GM12878 (cell line): ENCODE results near the gene ME3. TPM values are rescaled to one million over a fixed set of nuclear protein-coding genes. Genes with fewer than 3 reads are reported as not detected.

ENCODE experiments used
- ATAC-seq: fragments of 200-7000 bp; cut with Tn5 transposase; 3 replicates; pipeline ENCODE4 v1.9.1; 2020; ENCODE audit warnings: mild to moderate bottlenecking, moderate library complexity
- BruUV-seq: library from RNA; stranded (reverse); fragments of 400-500 nt; replicated peaks from 2 replicates; lab custom pipeline; 2021; lab: Mats Ljungman, UMichigan
- CTCF ChIA-PET: fragments of 300-600 bp; sonication (Branson Sonifier 250); formaldehyde crosslinking; extraction: SDS; loops from one replicate; lab custom pipeline; 2021; ENCODE audit warnings: inconsistent platforms; lab: Yijun Ruan, JAX
- POLR2A ChIA-PET: fragments of 350-600 bp; formaldehyde crosslinking; extraction: SDS; loops from one replicate; lab custom pipeline; 2021; ENCODE audit warnings: inconsistent platforms; lab: Charles Lee
- RAD21 ChIA-PET: fragments of 300-600 bp; sonication (Branson Sonifier 250); formaldehyde crosslinking; loops from one replicate; lab custom pipeline; 2023; ENCODE audit warnings: antibody characterized with exemption; ENCODE audit not compliant: unreplicated experiment; lab: Charles Lee
- SMC1A ChIA-PET: fragments of 300-600 bp; sonication (Branson Sonifier 250); formaldehyde crosslinking; loops from one replicate; lab custom pipeline; 2023; ENCODE audit not compliant: unreplicated experiment, uncharacterized antibody; lab: Charles Lee
- DNase-seq: peaks from one replicate; pipeline ENCODE4 v3.0.0-alpha.2; 2011; ENCODE audit warnings: low read depth, low spot score
- FAIRE-seq: peaks from 3 replicates; lab custom pipeline; 2011; peaks lifted over from hg19 to GRCh38; lab: Jason Lieb, UNC
- H2AFZ ChIP-seq: 2 replicates; pipeline ENCODE4 v1.6.0; 2011; ENCODE audit warnings: low read depth, low read length, control low read depth; ENCODE audit not compliant: control insufficient read depth
- H3K27ac ChIP-seq: 2 replicates; pipeline ENCODE4 v1.5.1; 2011; ENCODE audit warnings: control low read depth; ENCODE audit not compliant: control insufficient read depth, insufficient read depth
- H3K27me3 ChIP-seq, 2 experiments: replicated peaks in 1 of 2; 2 replicates each; pipeline versions ENCODE4 v1.6.0 to v1.6.1; 2011; ENCODE audit warnings: low read length in 1 of 2; ENCODE audit not compliant: control insufficient read depth in 2 of 2, insufficient read depth in 2 of 2
- H3K36me3 ChIP-seq, 2 experiments: 2 replicates each; pipeline ENCODE4 v1.5.1; 2011; ENCODE audit warnings: low read length in 1 of 2; ENCODE audit not compliant: control insufficient read depth in 2 of 2, insufficient read depth in 2 of 2
- H3K4me1 ChIP-seq: 2 replicates; pipeline ENCODE4 v1.6.1; 2011; ENCODE audit warnings: mild to moderate bottlenecking, low read length, moderate library complexity, mixed read lengths; ENCODE audit not compliant: control insufficient read depth, insufficient read depth
- H3K4me2 ChIP-seq: 2 replicates; pipeline ENCODE4 v1.6.0; 2011; ENCODE audit warnings: control low read depth; ENCODE audit not compliant: control insufficient read depth, insufficient read depth
- H3K4me3 ChIP-seq: fragments of 200-600 bp; sonication (generic); 2 replicates; pipeline ENCODE4 v1.5.1; 2016
- H3K79me2 ChIP-seq: 2 replicates; pipeline ENCODE4 v1.6.0; 2011; ENCODE audit warnings: low read length; ENCODE audit not compliant: control insufficient read depth, insufficient read depth
- H3K9ac ChIP-seq: 2 replicates; pipeline ENCODE4 v1.8.0; 2011; ENCODE audit warnings: low read length, control low read depth, mixed read lengths; ENCODE audit not compliant: control insufficient read depth, insufficient read depth
- H3K9me3 ChIP-seq: replicated peaks from 3 replicates; pipeline ENCODE4 v1.5.1; 2011; ENCODE audit warnings: mild to moderate bottlenecking, low read length; ENCODE audit not compliant: control insufficient read depth, insufficient read depth
- H4K20me1 ChIP-seq: 2 replicates; pipeline ENCODE4 v1.6.0; 2011; ENCODE audit not compliant: control insufficient read depth, insufficient read depth
- BMI1 ChIP-seq: fragments of 450-650 bp; IDR thresholded peaks from 2 replicates; pipeline ENCODE4 v1.6.1; 2016; ENCODE audit warnings: mild to moderate bottlenecking, moderate library complexity, borderline replicate concordance
- BRCA1 ChIP-seq: IDR thresholded peaks from 2 replicates; pipeline ENCODE4 v1.6.1; 2011; ENCODE audit warnings: low read depth, low read length, improper control_type of control experiment
- RAD21 ChIP-seq: IDR thresholded peaks from 2 replicates; pipeline ENCODE4 v1.6.1; 2011; ENCODE audit warnings: mild to moderate bottlenecking, low read depth, low read length, moderate library complexity; ENCODE audit not compliant: insufficient read depth
- RBBP5 ChIP-seq: fragments of 200-600 bp; sonication (generic); conservative IDR thresholded peaks from 2 replicates; pipeline ENCODE4 v1.6.1; 2016
- SIN3A ChIP-seq: IDR thresholded peaks from 2 replicates; pipeline ENCODE4 v1.6.1; 2012; ENCODE audit warnings: low read depth, low read length, improper control_type of control experiment
- ZNF207 ChIP-seq: fragments of 450-650 bp; IDR thresholded peaks from 2 replicates; pipeline ENCODE4 v1.6.1; 2014; ENCODE audit warnings: antibody characterized with exemption, mild to moderate bottlenecking, borderline replicate concordance
- ZNF274 ChIP-seq: IDR thresholded peaks from one replicate; pipeline ENCODE4 v1.8.0; 2011; ENCODE audit not compliant: insufficient read length, insufficient read depth
- WGBS: methylation state at CpG from one replicate; pipeline ENCODE4 v1.1.6; 2016; ENCODE audit warnings: low lambda C conversion rate; ENCODE audit not compliant: insufficient replicate concordance, insufficient coverage; ENCODE audit errors: missing lambda C conversion rate; 5-methylcytosine and 5-hydroxymethylcytosine counted together
- in situ Hi-C: fragments of 300-500 bp; cut with MboI; formaldehyde crosslinking; loops from 9 replicates; pipeline ENCODE4 v1.14.3; 2018; ENCODE audit warnings: mixed read lengths
- intact Hi-C: fragments of 100-400 bp; cut with micrococcal nuclease; formaldehyde crosslinking; loops from one replicate; pipeline ENCODE4 v1.14.2; 2022; ENCODE audit not compliant: unreplicated experiment
- polyA plus RNA-seq, 11 experiments: library from polyadenylated mRNA; depleted of rRNA in 4 of 11; unstranded in 6 of 11; stranded (reverse) in 5 of 11; fragments of >200 nt; fragmentation: Nextera tagmentation in 4 of 11; fragmentation: Illumina TruSeq in 1 of 11; extraction: Ambion mirVana in 4 of 11; extraction: Trizol in 1 of 11; gene quantifications; 1 replicate in 1 of 11; 2 replicates in 10 of 11; pipeline versions ENCODE4 v1.2.1 to v1.2.3, GENCODE V29; 2011 to 2016; ENCODE audit warnings: inconsistent platforms in 2 of 11, missing spikeins in 2 of 11, low read depth in 1 of 11
- total RNA-seq, 4 experiments: library from RNA; depleted of rRNA in 3 of 4; stranded (reverse); fragments of >200 nt in 3 of 4; fragmentation: Illumina TruSeq in 1 of 4; extraction: Trizol in 1 of 4; gene quantifications; 2 replicates each; pipeline versions ENCODE4 v1.2.1 to v1.2.3, GENCODE V29; 2013 to 2021
- TF ChIP-seq, protein P1 (sequence below): fragments of 450-650 bp; formaldehyde crosslinking; IDR thresholded peaks from 2 replicates; pipeline ENCODE4 v1.4.0; 2022; ENCODE audit warnings: mild to moderate bottlenecking, moderate library complexity
- TF ChIP-seq, protein P2 (sequence below): IDR thresholded peaks from 2 replicates; pipeline ENCODE4 v1.6.1; 2012; ENCODE audit warnings: low read depth, low read length, improper control_type of control experiment
- TF ChIP-seq, protein P3 (sequence below): fragments of 450-650 bp; IDR thresholded peaks from 2 replicates; pipeline ENCODE4 v1.6.1; 2017; ENCODE audit warnings: low read depth, mild to moderate bottlenecking, moderate library complexity
- TF ChIP-seq, protein P4 (sequence below): IDR thresholded peaks from 2 replicates; pipeline ENCODE4 v1.6.1; 2012; ENCODE audit warnings: low read depth, low read length, improper control_type of control experiment

ME3 gene
- total and polyA plus RNA-seq, 10 of the 15 experiments (the other 5 are each of a cell fraction or from before 2014, with no cell fraction given): 0.06 to 0.40 (median 0.19) TPM; not detected in 2

DNA sequence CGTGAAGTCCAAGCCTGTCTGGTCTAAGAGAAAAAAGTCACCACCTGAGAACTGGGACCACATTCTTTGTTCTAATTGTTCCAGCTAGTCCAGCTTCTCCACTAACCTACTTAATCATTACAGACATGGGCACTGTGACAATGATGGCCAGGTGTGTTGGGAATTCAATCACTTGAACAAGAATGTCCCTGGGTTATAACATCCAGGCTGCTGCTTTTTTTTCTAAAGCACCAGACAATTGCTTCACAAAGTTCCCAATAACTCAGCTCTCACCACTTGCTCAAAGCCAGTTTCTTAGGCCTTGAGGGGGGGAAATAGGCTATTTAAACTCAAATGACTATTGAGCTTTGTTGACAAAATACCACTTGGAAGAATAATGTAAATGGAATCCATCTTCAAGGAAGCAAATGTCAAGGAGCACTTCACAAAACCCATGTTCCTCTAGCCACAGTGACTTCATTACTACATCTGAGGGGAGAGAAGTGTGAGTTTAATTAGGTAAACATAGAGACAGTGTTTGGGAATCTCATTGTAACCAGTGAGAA is 80.3 kb downstream of the ME3 start (continued):
- TF ChIP-seq, protein P1, sequence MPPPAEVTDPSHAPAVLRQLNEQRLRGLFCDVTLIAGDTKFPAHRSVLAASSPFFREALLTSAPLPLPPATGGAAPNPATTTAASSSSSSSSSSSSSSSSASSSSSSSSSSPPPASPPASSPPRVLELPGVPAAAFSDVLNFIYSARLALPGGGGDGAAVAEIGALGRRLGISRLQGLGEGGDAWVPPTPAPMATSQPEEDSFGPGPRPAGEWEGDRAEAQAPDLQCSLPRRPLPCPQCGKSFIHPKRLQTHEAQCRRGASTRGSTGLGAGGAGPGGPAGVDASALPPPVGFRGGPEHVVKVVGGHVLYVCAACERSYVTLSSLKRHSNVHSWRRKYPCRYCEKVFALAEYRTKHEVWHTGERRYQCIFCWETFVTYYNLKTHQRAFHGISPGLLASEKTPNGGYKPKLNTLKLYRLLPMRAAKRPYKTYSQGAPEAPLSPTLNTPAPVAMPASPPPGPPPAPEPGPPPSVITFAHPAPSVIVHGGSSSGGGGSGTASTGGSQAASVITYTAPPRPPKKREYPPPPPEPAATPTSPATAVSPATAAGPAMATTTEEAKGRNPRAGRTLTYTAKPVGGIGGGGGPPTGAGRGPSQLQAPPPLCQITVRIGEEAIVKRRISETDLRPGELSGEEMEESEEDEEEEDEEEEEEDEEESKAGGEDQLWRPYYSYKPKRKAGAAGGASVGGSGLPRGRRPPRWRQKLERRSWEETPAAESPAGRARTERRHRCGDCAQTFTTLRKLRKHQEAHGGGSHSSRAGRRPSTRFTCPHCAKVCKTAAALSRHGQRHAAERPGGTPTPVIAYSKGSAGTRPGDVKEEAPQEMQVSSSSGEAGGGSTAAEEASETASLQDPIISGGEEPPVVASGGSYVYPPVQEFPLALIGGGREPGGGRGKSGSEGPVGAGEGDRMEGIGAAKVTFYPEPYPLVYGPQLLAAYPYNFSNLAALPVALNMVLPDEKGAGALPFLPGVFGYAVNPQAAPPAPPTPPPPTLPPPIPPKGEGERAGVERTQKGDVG (CRISPR knock-in tag): no peak
- TF ChIP-seq ZNF274: no peak

GRCh38 chr11:86591631-86592030 is 80.8 kb downstream of the ME3 start:
- ATAC-seq (no peak), FAIRE-seq (no peak), DNase-seq (no peak)
- CTCF ChIA-PET: interaction anchor here (1.3 to 1.9 kb wide), 4 partner anchors 17 to 135 kb away, joined by 3 to 12 read pairs (median 6); no protein-coding TSS in a partner anchor
- no peaks in the 10 kb centered on the region for H3K36me3 ChIP-seq
- BruUV-seq: no TSS peak
- H3K79me2 ChIP-seq: no peaks in the 10 kb centered on the region
- H3K27ac ChIP-seq: no peak overlapping the region
- H3K9ac ChIP-seq: no peak overlapping the region
- H3K4me3 ChIP-seq: no peak overlapping the region
- H3K4me1 ChIP-seq: peaks cover 12% of the 10 kb centered on the region
- H3K9me3 ChIP-seq: no peaks in the 10 kb centered on the region; the same call in 2 of the 3 replicates
- POLR2A ChIA-PET: no interaction called here
- H4K20me1 ChIP-seq: no peaks in the 10 kb centered on the region
- H3K27me3 ChIP-seq: no peaks in the 10 kb centered on the region
- in situ Hi-C loops (no loop called here), intact Hi-C loops (no loop called here)
- RAD21 ChIA-PET: interaction anchor here (2.9 to 3.7 kb wide), 2 partner anchors 76 to 106 kb away, joined by 17 to 23 read pairs; no protein-coding TSS in a partner anchor
- SMC1A ChIA-PET: interaction anchor here (0.8 to 2.0 kb wide), 7 partner anchors 13 to 105 kb away, joined by 3 to 18 read pairs (median 5); no protein-coding TSS in a partner anchor
- no peak overlapping the region; the same call in 1 of the 2 replicates for H2AFZ ChIP-seq
- WGBS: 63% methylated on average over 4 of the region's 4 CpGs
- no peak overlapping the region for H3K4me2 ChIP-seq
- TF ChIP-seq, protein P2, sequence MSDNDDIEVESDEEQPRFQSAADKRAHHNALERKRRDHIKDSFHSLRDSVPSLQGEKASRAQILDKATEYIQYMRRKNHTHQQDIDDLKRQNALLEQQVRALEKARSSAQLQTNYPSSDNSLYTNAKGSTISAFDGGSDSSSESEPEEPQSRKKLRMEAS: no peak
- no peak for TF ChIP-seq RBBP5
- TF ChIP-seq, protein P3, sequence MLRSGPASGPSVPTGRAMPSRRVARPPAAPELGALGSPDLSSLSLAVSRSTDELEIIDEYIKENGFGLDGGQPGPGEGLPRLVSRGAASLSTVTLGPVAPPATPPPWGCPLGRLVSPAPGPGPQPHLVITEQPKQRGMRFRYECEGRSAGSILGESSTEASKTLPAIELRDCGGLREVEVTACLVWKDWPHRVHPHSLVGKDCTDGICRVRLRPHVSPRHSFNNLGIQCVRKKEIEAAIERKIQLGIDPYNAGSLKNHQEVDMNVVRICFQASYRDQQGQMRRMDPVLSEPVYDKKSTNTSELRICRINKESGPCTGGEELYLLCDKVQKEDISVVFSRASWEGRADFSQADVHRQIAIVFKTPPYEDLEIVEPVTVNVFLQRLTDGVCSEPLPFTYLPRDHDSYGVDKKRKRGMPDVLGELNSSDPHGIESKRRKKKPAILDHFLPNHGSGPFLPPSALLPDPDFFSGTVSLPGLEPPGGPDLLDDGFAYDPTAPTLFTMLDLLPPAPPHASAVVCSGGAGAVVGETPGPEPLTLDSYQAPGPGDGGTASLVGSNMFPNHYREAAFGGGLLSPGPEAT: no peak
- TF ChIP-seq, protein P4, sequence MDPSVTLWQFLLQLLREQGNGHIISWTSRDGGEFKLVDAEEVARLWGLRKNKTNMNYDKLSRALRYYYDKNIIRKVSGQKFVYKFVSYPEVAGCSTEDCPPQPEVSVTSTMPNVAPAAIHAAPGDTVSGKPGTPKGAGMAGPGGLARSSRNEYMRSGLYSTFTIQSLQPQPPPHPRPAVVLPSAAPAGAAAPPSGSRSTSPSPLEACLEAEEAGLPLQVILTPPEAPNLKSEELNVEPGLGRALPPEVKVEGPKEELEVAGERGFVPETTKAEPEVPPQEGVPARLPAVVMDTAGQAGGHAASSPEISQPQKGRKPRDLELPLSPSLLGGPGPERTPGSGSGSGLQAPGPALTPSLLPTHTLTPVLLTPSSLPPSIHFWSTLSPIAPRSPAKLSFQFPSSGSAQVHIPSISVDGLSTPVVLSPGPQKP: no peak
- TF ChIP-seq BRCA1: no peak
- TF ChIP-seq ZNF207: no peak
- no peak for TF ChIP-seq RAD21
- TF ChIP-seq BMI1: no peak
- TF ChIP-seq SIN3A: no peak
